Testis (tissue), 2 donors: Measurements from ENCODE around the gene CAMKK2.

ENCODE experiments used
- POLR2A ChIP-seq: fragments of 450-650 bp; IDR thresholded peaks from one replicate; pipeline ENCODE4 v1.6.1; 2017; ENCODE audit warnings: antibody characterized with exemption, mild to moderate bottlenecking, moderate library complexity
- TF ChIP-seq, protein P1 (sequence below), 3 experiments: fragments of 450-650 bp in 2 of 3; fragments of 200-600 bp in 1 of 3; sonication (generic) in 1 of 3; IDR thresholded peaks; one replicate each; pipeline ENCODE4 v1.5.1; 2016 to 2019; ENCODE audit warnings: antibody characterized with exemption in 3 of 3, mild to moderate bottlenecking in 2 of 3, moderate library complexity in 1 of 3

DNA sequence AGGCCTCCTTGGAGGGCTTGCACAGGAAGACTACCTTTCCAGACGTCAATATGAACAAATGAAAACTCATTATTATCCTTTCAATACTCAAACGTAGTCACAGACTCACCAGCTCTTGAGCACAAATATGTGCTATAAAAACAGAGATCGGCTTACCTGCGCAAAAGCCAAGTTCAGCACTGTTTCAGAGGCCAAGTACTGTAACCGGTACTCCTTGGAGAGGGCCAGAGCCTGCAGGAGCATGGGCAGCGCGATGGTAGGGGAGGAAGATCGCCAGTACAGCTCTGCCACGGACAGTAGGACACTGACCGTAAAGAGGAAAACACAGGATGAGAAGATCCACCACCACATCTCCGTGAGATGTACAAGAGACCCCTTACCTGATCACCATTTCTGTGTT lies 21.6 kb upstream of the CAMKK2 start:
- TF ChIP-seq POLR2A: no peak
- TF ChIP-seq, protein P1, sequence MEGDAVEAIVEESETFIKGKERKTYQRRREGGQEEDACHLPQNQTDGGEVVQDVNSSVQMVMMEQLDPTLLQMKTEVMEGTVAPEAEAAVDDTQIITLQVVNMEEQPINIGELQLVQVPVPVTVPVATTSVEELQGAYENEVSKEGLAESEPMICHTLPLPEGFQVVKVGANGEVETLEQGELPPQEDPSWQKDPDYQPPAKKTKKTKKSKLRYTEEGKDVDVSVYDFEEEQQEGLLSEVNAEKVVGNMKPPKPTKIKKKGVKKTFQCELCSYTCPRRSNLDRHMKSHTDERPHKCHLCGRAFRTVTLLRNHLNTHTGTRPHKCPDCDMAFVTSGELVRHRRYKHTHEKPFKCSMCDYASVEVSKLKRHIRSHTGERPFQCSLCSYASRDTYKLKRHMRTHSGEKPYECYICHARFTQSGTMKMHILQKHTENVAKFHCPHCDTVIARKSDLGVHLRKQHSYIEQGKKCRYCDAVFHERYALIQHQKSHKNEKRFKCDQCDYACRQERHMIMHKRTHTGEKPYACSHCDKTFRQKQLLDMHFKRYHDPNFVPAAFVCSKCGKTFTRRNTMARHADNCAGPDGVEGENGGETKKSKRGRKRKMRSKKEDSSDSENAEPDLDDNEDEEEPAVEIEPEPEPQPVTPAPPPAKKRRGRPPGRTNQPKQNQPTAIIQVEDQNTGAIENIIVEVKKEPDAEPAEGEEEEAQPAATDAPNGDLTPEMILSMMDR (IDR thresholded peaks at IDR 0.05): no peak
